Panc1 (cell line): Measurements from ENCODE around the gene DIP2C. TPM values are rescaled to one million over a fixed set of nuclear protein-coding genes. Genes with fewer than 3 reads are reported as not detected.

Experiments
- ATAC-seq: fragments of 200-7000 bp; cut with Tn5 transposase; 2 replicates; pipeline ENCODE4 v1.9.1; 2020; ENCODE audit warnings: mild to moderate bottlenecking, moderate library complexity
- BruUV-seq: library from RNA; stranded (reverse); fragments of 400-500 nt; replicated peaks from 2 replicates; lab custom pipeline; 2021; lab: Mats Ljungman, UMichigan
- CTCF ChIA-PET: fragments of 300-600 bp; sonication (Branson Sonifier 250); formaldehyde crosslinking; loops from one replicate; lab custom pipeline; 2022; ENCODE audit warnings: antibody characterized with exemption; lab: Charles Lee
- POLR2A ChIA-PET: fragments of 300-600 bp; sonication (Branson Sonifier 250); formaldehyde crosslinking; loops from one replicate; lab custom pipeline; 2022; ENCODE audit warnings: antibody characterized with exemption; lab: Charles Lee
- DNase-seq: peaks from one replicate; pipeline ENCODE4 v3.0.0-alpha.2; 2010; ENCODE audit warnings: low read depth, low spot score
- H3K27ac ChIP-seq: 2 replicates; pipeline ENCODE4 v1.5.1; 2011; ENCODE audit warnings: mild to moderate bottlenecking, low read length, inconsistent platforms
- H3K27me3 ChIP-seq: fragments of 200-500 bp; sonication (Bioruptor generic); 2 replicates; pipeline ENCODE4 v1.6.0; 2014; ENCODE audit warnings: low read length, inconsistent platforms; ENCODE audit not compliant: control insufficient read depth, insufficient read depth
- H3K36me3 ChIP-seq: fragments of 200-500 bp; sonication (Bioruptor generic); 2 replicates; pipeline ENCODE4 v1.5.1; 2014; ENCODE audit warnings: inconsistent platforms, mild to moderate bottlenecking, low read length, moderate library complexity; ENCODE audit not compliant: control insufficient read depth, insufficient read depth
- H3K4me1 ChIP-seq: 2 replicates; pipeline ENCODE4 v1.5.1; 2011; ENCODE audit warnings: inconsistent platforms, mild to moderate bottlenecking, low read length, moderate library complexity; ENCODE audit not compliant: control insufficient read depth, insufficient read depth
- H3K4me3 ChIP-seq, 2 experiments: 2 replicates each; pipeline ENCODE4 v1.5.1; 2011 to 2012; ENCODE audit warnings: low read depth in 2 of 2, low read length in 2 of 2, mild to moderate bottlenecking in 2 of 2, inconsistent platforms in 1 of 2, moderate library complexity in 1 of 2
- H3K9me3 ChIP-seq: fragments of 200-500 bp; sonication (Bioruptor generic); 2 replicates; pipeline ENCODE4 v1.5.1; 2014; ENCODE audit warnings: low read depth, mild to moderate bottlenecking, inconsistent platforms, low read length, moderate library complexity; ENCODE audit not compliant: control insufficient read depth, insufficient read depth
- CTCF ChIP-seq: fragments of 450-650 bp; IDR thresholded peaks from 2 replicates; pipeline ENCODE4 v1.5.1; 2017; ENCODE audit warnings: mild to moderate bottlenecking
- POLR2AphosphoS5 ChIP-seq: IDR thresholded peaks from 2 replicates; pipeline ENCODE4 v1.6.1; 2012; ENCODE audit warnings: mild to moderate bottlenecking, low read depth, low read length, moderate library complexity
- REST ChIP-seq, 2 experiments: IDR thresholded peaks; 2 replicates each; pipeline ENCODE4 v1.6.1; 2011 to 2012; ENCODE audit warnings: low read depth in 2 of 2, control low read depth in 1 of 2, low read length in 1 of 2, mild to moderate bottlenecking in 1 of 2, moderate library complexity in 1 of 2; ENCODE audit not compliant: insufficient read depth in 1 of 2
- SIN3A ChIP-seq: IDR thresholded peaks from 2 replicates; pipeline ENCODE4 v1.6.1; 2012; ENCODE audit warnings: low read depth, mild to moderate bottlenecking, low read length, moderate library complexity, borderline replicate concordance; ENCODE audit not compliant: insufficient read depth
- TCF7L2 ChIP-seq: IDR thresholded peaks from 2 replicates; pipeline ENCODE4 v1.6.1; 2011; ENCODE audit warnings: mild to moderate bottlenecking, low read depth, low read length, inconsistent platforms
- in situ Hi-C: cut with HindIII; loops from 2 replicates; pipeline ENCODE4 v1.10.0; 2016; ENCODE audit warnings: low sequenced_read_pairs, low pct_unique_long_range_greater_than_20kb
- intact Hi-C: fragments of 100-400 bp; cut with micrococcal nuclease; formaldehyde crosslinking; loops from one replicate; pipeline ENCODE4 v1.10.0; 2022; ENCODE audit not compliant: unreplicated experiment
- total RNA-seq: library from RNA; stranded (reverse); gene quantifications from one replicate; pipeline ENCODE4 v1.2.1, GENCODE V29; 2021; ENCODE audit not compliant: unreplicated experiment

DIP2C gene
- total RNA-seq, 1 experiment from 2014 or later: 13.2 TPM

DNA sequence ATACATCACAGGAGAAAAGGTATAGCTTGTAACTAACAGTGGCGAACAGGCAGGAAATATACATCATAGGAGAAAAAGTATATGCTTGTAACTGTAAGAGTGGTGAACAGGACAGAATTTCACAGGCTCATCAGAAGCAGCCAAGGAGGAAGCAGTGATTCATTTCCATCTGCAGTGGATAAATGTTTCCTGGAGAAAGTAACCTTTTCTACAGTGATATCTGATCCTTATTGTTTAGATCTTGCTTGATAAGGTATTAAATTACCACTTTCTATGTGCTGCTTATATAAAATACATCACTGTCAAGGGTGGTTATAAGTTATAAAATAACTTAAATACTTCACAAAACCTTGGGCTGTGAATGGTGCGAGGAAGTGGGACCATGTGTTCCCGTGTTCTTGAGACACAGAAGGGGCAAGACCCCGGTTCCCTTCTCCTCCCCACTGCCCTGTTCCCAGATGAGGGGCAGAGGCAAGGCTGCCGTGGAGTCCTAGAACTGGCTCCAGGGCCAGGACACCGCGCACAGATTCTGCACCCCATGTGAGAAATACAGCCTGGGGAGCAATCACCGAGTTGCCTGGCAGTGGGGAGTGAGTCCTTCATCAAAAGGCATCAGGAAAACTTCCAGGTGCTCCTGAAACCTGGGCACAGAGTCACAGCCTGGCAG is 135.2 kb downstream of the DIP2C start:
- no peaks in the 10 kb centered on the region for H3K36me3 ChIP-seq
- BruUV-seq: no TSS peak
- ChIA-PET POLR2A (interaction anchor here (0.7 kb wide), 1 partner anchor 236 kb away, joined by 4 read pairs; no protein-coding TSS in a partner anchor), CTCF (no interaction called here)
- no peak overlapping the region for H3K4me3 ChIP-seq
- H3K9me3 ChIP-seq: no peaks in the 10 kb centered on the region
- no peak for ATAC-seq
- no peak overlapping the region for H3K27ac ChIP-seq
- TF ChIP-seq POLR2AphosphoS5 (no peak), CTCF (no peak), SIN3A (no peak), REST (IDR thresholded peaks at IDR 0.05; ENCODE audit: insufficient read depth in 1 of 2, low read depth in 2 of 2, low read length in 1 of 2) (no peak)
- no peaks in the 10 kb centered on the region for H3K27me3 ChIP-seq
- peaks cover 7% of the 10 kb centered on the region for H3K4me1 ChIP-seq
- intact Hi-C loops: no loop called here
- in situ Hi-C loops: no loop called here
- no peak for DNase-seq

GRCh38 chr10:553233-553632 is 136.2 kb downstream of the DIP2C start:
- no peak overlapping the region for H3K4me3 ChIP-seq
- TF ChIP-seq TCF7L2: no peak
- no peak for TF ChIP-seq SIN3A
- TF ChIP-seq CTCF: no peak
- TF ChIP-seq POLR2AphosphoS5: no peak
- TF ChIP-seq REST (IDR thresholded peaks at IDR 0.05; ENCODE audit: insufficient read depth in 1 of 2, low read depth in 2 of 2, low read length in 1 of 2): no peak
- in situ Hi-C loops (no loop called here), intact Hi-C loops (no loop called here)
- BruUV-seq: no TSS peak
- DNase-seq: no peak
- H3K9me3 ChIP-seq: no peaks in the 10 kb centered on the region
- no peaks in the 10 kb centered on the region for H3K36me3 ChIP-seq
- H3K4me1 ChIP-seq: peaks cover 4% of the 10 kb centered on the region
- CTCF ChIA-PET: no interaction called here
- no peak overlapping the region for H3K27ac ChIP-seq
- ATAC-seq: no peak
- H3K27me3 ChIP-seq: no peaks in the 10 kb centered on the region
- POLR2A ChIA-PET: no interaction called here
